Erythroblast (primary cell): ENCODE measurements around the gene ERN2.

Source experiments
- GATA1 ChIP-seq: IDR thresholded peaks from 2 replicates; pipeline ENCODE4 v1.6.1; 2011; ENCODE audit warnings: low read depth, mild to moderate bottlenecking, control low read depth, low read length, moderate library complexity
- POLR2A ChIP-seq: IDR thresholded peaks from 2 replicates; pipeline ENCODE4 v1.6.1; 2011; ENCODE audit warnings: mild to moderate bottlenecking, low read length

- TF ChIP-seq POLR2A (no peak), GATA1 (no peak)
Measured at GRCh38 chr16:23666571-23667354, 46.3 kb downstream of the ERN2 start.
